ENCODE results near the gene TRAF1. TPM values are rescaled to one million over a fixed set of nuclear protein-coding genes. Genes with fewer than 3 reads are reported as not detected.

TRAF1 gene
- total and polyA plus RNA-seq, 2 of the 13 experiments (the other 11 are each of a cell fraction or from before 2014, with no cell fraction given): 0.44 to 1.0 TPM

DNA sequence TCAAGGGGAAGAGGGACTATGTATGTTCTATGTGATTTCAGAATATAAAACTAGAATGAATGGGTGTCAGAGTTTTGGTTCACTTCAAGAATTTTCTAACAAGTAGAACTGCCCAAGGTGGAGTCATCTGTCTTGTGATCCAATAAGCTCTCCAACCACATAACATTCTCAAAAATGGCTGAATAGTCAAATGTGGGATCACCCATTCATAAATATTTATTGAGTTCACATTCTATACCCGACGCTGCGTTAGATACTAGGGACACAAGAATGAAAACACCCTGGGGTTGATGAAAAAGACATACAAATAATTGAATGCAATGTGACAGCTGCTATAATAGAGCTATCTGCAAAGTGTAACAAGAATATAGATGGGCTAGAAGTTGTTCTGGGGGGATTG lies 35.3 kb upstream of the TRAF1 start:
- no peak overlapping the region for H3K4me3 ChIP-seq (replicated peaks in 1 of 3; ENCODE audit: insufficient read depth in 1 of 3, low read depth in 2 of 3, low read length in 3 of 3)
- no peak overlapping the region for H3K4me2 ChIP-seq (ENCODE audit: low read depth, low read length)
- DNase-seq (ENCODE audit: low spot score): no peak
- H3K4me1 ChIP-seq (ENCODE audit: insufficient read depth, low read length): no peaks in the 10 kb centered on the region
- H3K9ac ChIP-seq (ENCODE audit: insufficient read depth, low read depth, low read length): no peak overlapping the region
- FAIRE-seq: no peak
- H4K20me1 ChIP-seq (ENCODE audit: insufficient read depth, low read length): no peaks in the 10 kb centered on the region
- H3K79me2 ChIP-seq (ENCODE audit: insufficient read depth, low read length): no peaks in the 10 kb centered on the region
- intact Hi-C loops (cut with micrococcal nuclease; ENCODE audit: unreplicated experiment): no loop called here
- in situ Hi-C loops (cut with HindIII; ENCODE audit: extremely low pct_ligation_motif_present, low pct_unique_long_range_greater_than_20kb): no loop called here
- CTCF ChIA-PET (ENCODE audit: low intra/inter-chr PET ratio, low total read pairs): no interaction called here
- H3K36me3 ChIP-seq (replicated peaks in 1 of 2; ENCODE audit: control insufficient read depth in 1 of 2, insufficient read depth in 2 of 2, low read length in 2 of 2): peaks cover 11 to 78% of the 10 kb centered on the region in 2 experiments
- no peaks in the 10 kb centered on the region for H3K27me3 ChIP-seq (ENCODE audit: control insufficient read depth in 1 of 2, insufficient read depth in 2 of 2, low read length in 2 of 2)
- no TSS peak for BruUV-seq (replicated peaks)
- no peak overlapping the region for H2AFZ ChIP-seq (ENCODE audit: low read length)
- WGBS (ENCODE audit: low lambda C conversion rate): 99% methylated on average over 3 of the region's 3 CpGs
- H3K9me3 ChIP-seq (ENCODE audit: low read length): no peaks in the 10 kb centered on the region
- TF ChIP-seq, protein P1, sequence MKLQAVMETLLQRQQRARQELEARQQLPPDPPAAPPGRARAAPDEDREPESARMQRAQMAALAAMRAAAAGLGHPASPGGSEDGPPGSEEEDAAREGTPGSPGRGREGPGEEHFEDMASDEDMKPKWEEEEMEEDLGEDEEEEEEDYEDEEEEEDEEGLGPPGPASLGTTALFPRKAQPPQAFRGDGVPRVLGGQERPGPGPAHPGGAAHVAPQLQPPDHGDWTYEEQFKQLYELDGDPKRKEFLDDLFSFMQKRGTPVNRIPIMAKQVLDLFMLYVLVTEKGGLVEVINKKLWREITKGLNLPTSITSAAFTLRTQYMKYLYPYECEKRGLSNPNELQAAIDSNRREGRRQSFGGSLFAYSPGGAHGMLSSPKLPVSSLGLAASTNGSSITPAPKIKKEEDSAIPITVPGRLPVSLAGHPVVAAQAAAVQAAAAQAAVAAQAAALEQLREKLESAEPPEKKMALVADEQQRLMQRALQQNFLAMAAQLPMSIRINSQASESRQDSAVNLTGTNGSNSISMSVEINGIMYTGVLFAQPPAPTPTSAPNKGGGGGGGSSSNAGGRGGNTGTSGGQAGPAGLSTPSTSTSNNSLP (IDR thresholded peaks at IDR 0.05; ENCODE audit: low read depth, low read length): no peak
- TF ChIP-seq, protein P2, sequence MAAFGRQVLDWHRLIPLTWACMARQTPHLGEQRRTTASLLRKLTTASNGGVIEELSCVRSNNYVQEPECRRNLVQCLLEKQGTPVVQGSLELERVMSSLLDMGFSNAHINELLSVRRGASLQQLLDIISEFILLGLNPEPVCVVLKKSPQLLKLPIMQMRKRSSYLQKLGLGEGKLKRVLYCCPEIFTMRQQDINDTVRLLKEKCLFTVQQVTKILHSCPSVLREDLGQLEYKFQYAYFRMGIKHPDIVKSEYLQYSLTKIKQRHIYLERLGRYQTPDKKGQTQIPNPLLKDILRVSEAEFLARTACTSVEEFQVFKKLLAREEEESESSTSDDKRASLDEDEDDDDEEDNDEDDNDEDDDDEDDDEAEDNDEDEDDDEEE (CRISPR knock-in tag; IDR thresholded peaks at IDR 0.05): no peak
- no peak for TF ChIP-seq ZNF775 (CRISPR knock-in tag; IDR thresholded peaks at IDR 0.05; ENCODE audit: borderline replicate concordance)
- TF ChIP-seq MAZ (IDR thresholded peaks at IDR 0.05; ENCODE audit: borderline replicate concordance, low read depth, low read length): no peak
- TF ChIP-seq MAZ (CRISPR knock-in tag; IDR thresholded peaks at IDR 0.05; ENCODE audit: low read depth): no peak
- TF ChIP-seq ZNF543 (CRISPR knock-in tag; IDR thresholded peaks at IDR 0.05): no peak
- TF ChIP-seq ZFP36L2 (CRISPR knock-in tag; IDR thresholded peaks at IDR 0.05): no peak
- no peak for TF ChIP-seq NCOA2 (CRISPR knock-in tag; IDR thresholded peaks at IDR 0.05)
- TF ChIP-seq, protein P3, sequence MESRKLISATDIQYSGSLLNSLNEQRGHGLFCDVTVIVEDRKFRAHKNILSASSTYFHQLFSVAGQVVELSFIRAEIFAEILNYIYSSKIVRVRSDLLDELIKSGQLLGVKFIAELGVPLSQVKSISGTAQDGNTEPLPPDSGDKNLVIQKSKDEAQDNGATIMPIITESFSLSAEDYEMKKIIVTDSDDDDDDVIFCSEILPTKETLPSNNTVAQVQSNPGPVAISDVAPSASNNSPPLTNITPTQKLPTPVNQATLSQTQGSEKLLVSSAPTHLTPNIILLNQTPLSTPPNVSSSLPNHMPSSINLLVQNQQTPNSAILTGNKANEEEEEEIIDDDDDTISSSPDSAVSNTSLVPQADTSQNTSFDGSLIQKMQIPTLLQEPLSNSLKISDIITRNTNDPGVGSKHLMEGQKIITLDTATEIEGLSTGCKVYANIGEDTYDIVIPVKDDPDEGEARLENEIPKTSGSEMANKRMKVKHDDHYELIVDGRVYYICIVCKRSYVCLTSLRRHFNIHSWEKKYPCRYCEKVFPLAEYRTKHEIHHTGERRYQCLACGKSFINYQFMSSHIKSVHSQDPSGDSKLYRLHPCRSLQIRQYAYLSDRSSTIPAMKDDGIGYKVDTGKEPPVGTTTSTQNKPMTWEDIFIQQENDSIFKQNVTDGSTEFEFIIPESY (CRISPR knock-in tag; IDR thresholded peaks at IDR 0.05): no peak
- TF ChIP-seq ZNF460 (CRISPR knock-in tag; IDR thresholded peaks at IDR 0.05; ENCODE audit: borderline replicate concordance): no peak
- no peak for TF ChIP-seq XBP1 (CRISPR knock-in tag; IDR thresholded peaks at IDR 0.05)
- TF ChIP-seq, protein P4, sequence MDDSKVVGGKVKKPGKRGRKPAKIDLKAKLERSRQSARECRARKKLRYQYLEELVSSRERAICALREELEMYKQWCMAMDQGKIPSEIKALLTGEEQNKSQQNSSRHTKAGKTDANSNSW (CRISPR knock-in tag; IDR thresholded peaks at IDR 0.05; ENCODE audit: borderline replicate concordance): no peak
- no peak for TF ChIP-seq NFKB2 (CRISPR knock-in tag; IDR thresholded peaks at IDR 0.05; ENCODE audit: borderline replicate concordance)
- no peak for TF ChIP-seq MAFK (conservative IDR thresholded peaks at IDR 0.05 in 1 of 2, IDR thresholded peaks at IDR 0.05 in 1 of 2; ENCODE audit: low read length in 2 of 2)
- TF ChIP-seq HES4 (CRISPR knock-in tag; IDR thresholded peaks at IDR 0.05; ENCODE audit: borderline replicate concordance): no peak
- no peak for TF ChIP-seq HNRNPLL (IDR thresholded peaks at IDR 0.05; ENCODE audit: low read depth, low read length, poor library complexity, severe bottlenecking)
- POLR2A ChIA-PET: no interaction called here
- H3K27ac ChIP-seq (ENCODE audit: extremely low read length, insufficient read depth, low read length): no peak overlapping the region
- no peak for ATAC-seq

Measured in HepG2 (cell line).